OCI-LY3 (cell line): ENCODE data around the gene EPN2.

Experiments used
- CTCF ChIP-seq: fragments of 200-600, 300-600 bp; sonication (generic); IDR thresholded peaks from 2 replicates; pipeline ENCODE4 v1.5.1; 2014; ENCODE audit warnings: antibody characterized with exemption, low read length, low read depth
- EZH2phosphoT487 ChIP-seq: fragments of 200-600 bp; shearing (Covaris generic); IDR thresholded peaks from 2 replicates; pipeline ENCODE4 v1.6.1; 2018; ENCODE audit warnings: antibody characterized with exemption, mixed run types, low read depth

- TF ChIP-seq EZH2phosphoT487 (no peak), CTCF (no peak)
Observed at GRCh38 chr17:19366637-19366972, 129.4 kb downstream of the EPN2 start.
